ENCODE measurements around the gene GRID2. TPM values are rescaled to one million over a fixed set of nuclear protein-coding genes. Genes with fewer than 3 reads are reported as not detected.

GRID2 gene
- total RNA-seq, 3 donors from 2014 or later = under 0.01 TPM

- intact Hi-C loops (cut with DNase I; ENCODE audit: low total_unique reads) = no loop called here
- DNase-seq (ENCODE audit: low spot score in 2 of 2) = no peak
- H3K4me3 ChIP-seq = peak overlapping the region; percentile 20 to 65 (median 39)
- no peaks in the 10 kb centered on the region for H3K9me3 ChIP-seq
- TF ChIP-seq POLR2A (IDR thresholded peaks at IDR 0.05) (no peak), POLR2AphosphoS5 (IDR thresholded peaks at IDR 0.05) (no peak), CTCF (IDR thresholded peaks at IDR 0.05) (no peak)
- H3K27me3 ChIP-seq = peaks cover 3 to 68% of the 10 kb centered on the region in 2 donors
- H3K4me1 ChIP-seq = no peaks in the 10 kb centered on the region
- H3K27ac ChIP-seq = no peak overlapping the region
- H3K36me3 ChIP-seq = no peaks in the 10 kb centered on the region
These were observed 2.2 kb downstream of the GRID2 start for GRCh38 chr4:92305878-92306520.

GRCh38 chr4:92307181-92307580, 3.4 kb downstream of the GRID2 start:
- Histone ChIP-seq H3K4me3 (no peak overlapping the region), H3K4me1 (no peaks in the 10 kb centered on the region), H3K36me3 (no peaks in the 10 kb centered on the region), H3K9me3 (no peaks in the 10 kb centered on the region), H3K27me3 (peaks cover 3 to 58% of the 10 kb centered on the region in 2 donors), H3K27ac (no peak overlapping the region)
- TF ChIP-seq POLR2A (IDR thresholded peaks at IDR 0.05) (no peak), CTCF (IDR thresholded peaks at IDR 0.05) (no peak), POLR2AphosphoS5 (IDR thresholded peaks at IDR 0.05) (no peak)
- intact Hi-C loops (cut with DNase I; ENCODE audit: low total_unique reads) = no loop called here
- no peak for DNase-seq (ENCODE audit: low spot score in 2 of 2)

GRCh38 chr4:92307866-92308265, 4.1 kb downstream of the GRID2 start:
- Histone ChIP-seq H3K9me3 (no peaks in the 10 kb centered on the region), H3K4me3 (no peak overlapping the region), H3K27me3 (peaks cover 3 to 52% of the 10 kb centered on the region in 2 donors), H3K4me1 (no peaks in the 10 kb centered on the region), H3K36me3 (no peaks in the 10 kb centered on the region), H3K27ac (no peak overlapping the region)
- TF ChIP-seq POLR2AphosphoS5 (IDR thresholded peaks at IDR 0.05) = no peak
- no peak for TF ChIP-seq CTCF (IDR thresholded peaks at IDR 0.05)
- no peak for TF ChIP-seq POLR2A (IDR thresholded peaks at IDR 0.05)
- intact Hi-C loops (cut with DNase I; ENCODE audit: low total_unique reads) = no loop called here
- no peak for DNase-seq (ENCODE audit: low spot score in 2 of 2)

- TF ChIP-seq POLR2A (IDR thresholded peaks at IDR 0.05) (no peak), POLR2AphosphoS5 (IDR thresholded peaks at IDR 0.05) (no peak), CTCF (IDR thresholded peaks at IDR 0.05) (no peak)
- no peak overlapping the region for H3K4me3 ChIP-seq
- H3K9me3 ChIP-seq = no peaks in the 10 kb centered on the region
- no peak for DNase-seq (ENCODE audit: low spot score in 2 of 2)
- intact Hi-C loops (cut with DNase I; ENCODE audit: low total_unique reads) = no loop called here
- no peaks in the 10 kb centered on the region for H3K36me3 ChIP-seq
- no peaks in the 10 kb centered on the region for H3K27me3 ChIP-seq
- no peak overlapping the region for H3K27ac ChIP-seq
- no peaks in the 10 kb centered on the region for H3K4me1 ChIP-seq
These were observed 13.3 kb downstream of the GRID2 start for GRCh38 chr4:92317047-92317446.

GRCh38 chr4:92328095-92328494, 24.3 kb downstream of the GRID2 start:
- Histone ChIP-seq H3K4me3 (no peak overlapping the region), H3K4me1 (no peaks in the 10 kb centered on the region), H3K36me3 (no peaks in the 10 kb centered on the region), H3K9me3 (no peaks in the 10 kb centered on the region), H3K27me3 (no peaks in the 10 kb centered on the region), H3K27ac (no peak overlapping the region)
- TF ChIP-seq POLR2AphosphoS5 (IDR thresholded peaks at IDR 0.05) (no peak), POLR2A (IDR thresholded peaks at IDR 0.05) (no peak), CTCF (IDR thresholded peaks at IDR 0.05) (no peak)
- intact Hi-C loops (cut with DNase I; ENCODE audit: low total_unique reads) = no loop called here
- DNase-seq (ENCODE audit: low spot score in 2 of 2) = no peak

Measured in breast epithelium (tissue), 4 donors.